MCF 10A (cell line): Measurements from ENCODE around the gene SLC22A23. TPM values are rescaled to one million over a fixed set of nuclear protein-coding genes. Genes with fewer than 3 reads are reported as not detected.
A peak's percentile ranks its signal among the peaks of the same experiment; 100 is the strongest.

ENCODE experiments used
- BruUV-seq: library from RNA; stranded (reverse); fragments of 400-500 nt; replicated peaks from 2 replicates; lab custom pipeline; 2021; lab: Mats Ljungman, UMichigan
- CTCF ChIA-PET: fragments of 300-600 bp; sonication (Branson Sonifier 250); formaldehyde crosslinking; extraction: SDS; loops from one replicate; lab custom pipeline; 2021; ENCODE audit warnings: antibody characterized with exemption, inconsistent platforms; lab: Yijun Ruan, JAX
- POLR2A ChIA-PET: fragments of 300-600, 350-650 bp; sonication (Branson Sonifier 250); formaldehyde crosslinking; extraction: SDS; loops from one replicate; lab custom pipeline; 2020; ENCODE audit warnings: antibody characterized with exemption, inconsistent platforms; lab: Yijun Ruan, JAX
- DNase-seq: peaks from one replicate; pipeline ENCODE4 v3.0.0-alpha.2; 2018; ENCODE audit not compliant: unreplicated experiment
- H3K27ac Mint-ChIP-seq: one replicate; pipeline ENCODE4 v1.8.0; 2022; ENCODE audit warnings: mild to moderate bottlenecking, low read depth, mixed read lengths; ENCODE audit not compliant: unreplicated experiment
- H3K27me3 Mint-ChIP-seq: one replicate; pipeline ENCODE4 v1.8.0; 2022; ENCODE audit warnings: mixed read lengths; ENCODE audit not compliant: insufficient read depth, unreplicated experiment
- H3K36me3 Mint-ChIP-seq: one replicate; pipeline ENCODE4 v1.8.0; 2022; ENCODE audit warnings: mild to moderate bottlenecking, moderate library complexity, mixed read lengths; ENCODE audit not compliant: insufficient read depth, unreplicated experiment
- H3K4me1 Mint-ChIP-seq: one replicate; pipeline ENCODE4 v1.8.0; 2022; ENCODE audit warnings: mixed read lengths; ENCODE audit not compliant: insufficient read depth, unreplicated experiment
- H3K4me3 Mint-ChIP-seq: one replicate; pipeline ENCODE4 v1.8.0; 2022; ENCODE audit warnings: mild to moderate bottlenecking, moderate library complexity, mixed read lengths; ENCODE audit not compliant: unreplicated experiment
- H3K9me3 Mint-ChIP-seq: one replicate; pipeline ENCODE4 v1.8.0; 2022; ENCODE audit warnings: mixed read lengths; ENCODE audit not compliant: unreplicated experiment
- CTCF ChIP-seq: fragments of 200-600 bp; IDR thresholded peaks from one replicate; pipeline ENCODE4 v1.8.0; 2022; ENCODE audit warnings: antibody characterized with exemption, mild to moderate bottlenecking; ENCODE audit not compliant: unreplicated experiment
- intact Hi-C: fragments of 100-400 bp; cut with micrococcal nuclease; formaldehyde crosslinking; loops from 2 replicates; pipeline ENCODE4 v1.14.1; 2022
- total RNA-seq: library from RNA; stranded (reverse); gene quantifications from 2 replicates; pipeline ENCODE4 v1.2.3, GENCODE V29; 2022

SLC22A23 gene
- total RNA-seq, 1 experiment from 2014 or later = 11.9 TPM

- Mint-ChIP-seq H3K36me3 (no peaks in the 10 kb centered on the region), H3K9me3 (no peaks in the 10 kb centered on the region), H3K27me3 (no peaks in the 10 kb centered on the region), H3K27ac (peak overlapping the region; percentile 32), H3K4me3 (no peak overlapping the region), H3K4me1 (peaks cover 40% of the 10 kb centered on the region)
- intact Hi-C loops = no loop called here
- ChIA-PET CTCF (interaction anchor here (0.8 kb wide), 1 partner anchor 22 kb away, joined by 4 read pairs; no protein-coding TSS in a partner anchor), POLR2A (no interaction called here)
- no peak for TF ChIP-seq CTCF
- BruUV-seq = no TSS peak
- DNase-seq = no peak
Measured at GRCh38 chr6:3424185-3424927, 32.5 kb downstream of the SLC22A23 start.

- no peak for DNase-seq
- BruUV-seq = no TSS peak
- Mint-ChIP-seq H3K4me1 (peaks cover 40% of the 10 kb centered on the region), H3K9me3 (no peaks in the 10 kb centered on the region), H3K27me3 (no peaks in the 10 kb centered on the region), H3K36me3 (no peaks in the 10 kb centered on the region), H3K4me3 (no peak overlapping the region), H3K27ac (peak overlapping the region; percentile 32)
- intact Hi-C loops = no loop called here
- ChIA-PET CTCF (interaction anchor here (0.5 to 1.2 kb wide), 3 partner anchors 16 to 579 kb away, joined by 4 to 6 read pairs (median 4); no protein-coding TSS in a partner anchor), POLR2A (interaction anchor here (0.9 to 2.6 kb wide), 3 partner anchors 20 to 95 kb away, joined by 3 to 14 read pairs (median 9); no protein-coding TSS in a partner anchor)
- no peak for TF ChIP-seq CTCF
Measured at GRCh38 chr6:3423439-3424184, 33.2 kb downstream of the SLC22A23 start.

GRCh38 chr6:3422435-3423070 lies 34.3 kb downstream of the SLC22A23 start:
- ChIA-PET POLR2A (interaction anchor here (0.7 to 3.7 kb wide), 15 partner anchors 9 to 190 kb away, joined by 3 to 22 read pairs (median 5); no protein-coding TSS in a partner anchor), CTCF (interaction anchor here (0.6 to 1.5 kb wide), 5 partner anchors 16 to 580 kb away, joined by 3 to 6 read pairs (median 4); no protein-coding TSS in a partner anchor)
- H3K27ac Mint-ChIP-seq = no peak overlapping the region

More at GRCh38 chr6:3422435-3423070, 34.3 kb downstream of the SLC22A23 start:
- Mint-ChIP-seq H3K4me3 (no peak overlapping the region), H3K4me1 (peaks cover 36% of the 10 kb centered on the region), H3K36me3 (no peaks in the 10 kb centered on the region), H3K27me3 (no peaks in the 10 kb centered on the region), H3K9me3 (no peaks in the 10 kb centered on the region)
- no peak for DNase-seq
- intact Hi-C loops = no loop called here
- BruUV-seq = no TSS peak
- no peak for TF ChIP-seq CTCF
